HG03108 (cell line): Measurements from ENCODE around the gene NFIA.
"Not testable (repeated sequence)": the region's sequence is repeated elsewhere in the genome, so short reads cannot be mapped to it uniquely, and the experiment has no call there.

Source experiments
- ATAC-seq: cut with Tn5 transposase; IDR thresholded peaks from one replicate; pipeline ENCODE4 v1.9.1; 2021; ENCODE audit warnings: moderate library complexity; ENCODE audit not compliant: unreplicated experiment

Gene NFIA

GRCh38 chr1:61124696-61125095, 42.3 kb downstream of the NFIA start:
- no peak for ATAC-seq

DNA sequence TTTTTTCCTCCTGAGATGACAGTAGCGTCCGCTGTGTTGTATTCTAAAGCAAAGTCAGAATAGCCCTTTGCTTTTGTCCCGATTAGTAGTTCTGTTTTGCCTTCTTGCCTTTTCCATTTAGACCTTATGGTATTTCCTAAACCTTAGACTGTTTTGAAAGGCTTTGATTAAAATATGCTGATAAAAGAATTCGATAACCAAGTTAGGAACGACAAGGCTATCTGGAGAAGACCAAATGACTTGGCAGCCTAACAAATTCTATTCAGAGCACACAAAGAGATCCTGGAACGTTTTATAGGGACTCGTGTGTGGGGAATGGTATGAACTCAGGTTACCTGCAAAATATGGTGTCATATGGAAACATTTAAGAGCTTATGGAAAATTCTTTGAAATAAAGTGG, 42.9 kb downstream of the NFIA start:
- no peak for ATAC-seq

- no peak for ATAC-seq
Measured at GRCh38 chr1:61125895-61126294, 43.5 kb downstream of the NFIA start.

DNA sequence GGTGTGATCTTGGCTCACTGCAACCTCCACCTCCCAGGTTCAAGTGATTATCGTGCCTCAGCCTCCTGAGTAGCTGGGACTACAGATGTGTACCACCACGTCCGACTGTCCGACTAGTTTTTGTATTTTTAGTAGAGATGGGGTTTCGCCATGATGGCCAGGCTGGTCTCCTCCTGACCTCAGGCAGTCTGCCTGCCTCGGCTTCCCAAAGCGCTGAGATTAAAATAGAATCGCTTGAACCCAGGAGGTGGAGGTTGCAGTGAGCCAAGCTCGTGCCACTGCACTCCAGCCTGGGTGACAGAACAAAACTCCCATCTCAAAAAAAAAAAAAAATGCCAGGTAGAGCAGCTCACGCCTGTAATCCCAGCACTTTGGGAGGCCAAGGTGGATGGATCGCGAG, 44.5 kb downstream of the NFIA start:
- ATAC-seq, result not testable (repeated sequence)

GRCh38 chr1:61130338-61131000, 48.1 kb downstream of the NFIA start:
- no peak for ATAC-seq

GRCh38 chr1:61131248-61131647, 48.9 kb downstream of the NFIA start:
- ATAC-seq, result no peak

GRCh38 chr1:61131716-61132115, 49.4 kb downstream of the NFIA start:
- no peak for ATAC-seq

GRCh38 chr1:61132176-61132638, 49.8 kb downstream of the NFIA start:
- no peak for ATAC-seq

DNA sequence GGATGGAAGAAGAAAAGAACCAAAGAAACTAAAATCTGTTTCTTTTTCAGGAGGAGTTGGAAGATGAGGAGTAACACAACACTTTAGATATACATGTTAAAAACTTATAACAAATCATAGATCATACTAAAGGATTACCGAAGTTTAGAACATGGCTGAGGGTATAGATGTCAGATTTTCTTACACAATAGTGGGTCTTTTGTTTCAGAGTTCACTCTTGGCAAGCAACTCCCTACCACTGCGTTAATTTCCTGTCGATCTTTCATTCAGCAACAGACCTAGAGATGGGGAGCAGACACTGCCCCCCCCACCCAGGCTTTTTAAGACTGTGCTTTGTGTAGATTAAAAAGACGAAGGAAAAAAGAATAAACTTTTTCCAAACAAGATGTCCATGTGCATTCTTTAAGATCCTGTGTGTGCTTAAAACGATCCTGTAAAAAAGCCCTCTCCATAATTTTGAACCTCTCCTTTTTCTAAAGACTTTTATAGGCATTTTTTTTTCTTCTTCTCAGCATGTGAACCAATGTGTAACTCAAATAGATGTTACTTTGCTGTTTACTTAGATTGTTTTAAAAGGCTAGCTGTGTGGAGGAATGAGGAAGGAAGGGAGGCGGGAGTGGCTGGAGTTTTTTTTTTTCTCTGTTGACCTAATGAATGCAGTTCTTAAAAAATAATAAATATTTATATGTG, 50.4 kb downstream of the NFIA start:
- ATAC-seq, result no peak

- ATAC-seq, result no peak
Measured at GRCh38 chr1:61133335-61134019, 51.1 kb downstream of the NFIA start.

GRCh38 chr1:61135291-61135690, 52.9 kb downstream of the NFIA start:
- ATAC-seq, result no peak

DNA sequence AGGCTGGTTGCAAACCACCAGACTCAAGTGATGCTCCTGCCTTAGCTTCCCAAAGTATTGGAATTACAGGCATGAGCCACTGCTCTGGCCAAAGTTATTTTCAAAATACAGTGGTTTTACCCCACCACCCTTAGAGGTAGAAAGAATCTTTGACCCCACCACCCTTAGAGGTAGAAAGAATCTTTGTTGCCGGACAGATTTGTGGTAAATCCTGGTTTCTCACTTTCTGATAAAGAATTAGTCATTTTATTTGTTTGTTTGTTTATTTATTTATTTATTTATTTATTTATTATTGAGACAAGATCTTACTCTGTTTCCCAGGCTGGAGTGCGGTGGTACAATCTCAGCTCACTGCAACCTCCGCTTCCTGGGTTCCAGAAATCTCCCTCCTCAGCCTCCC, 55.9 kb downstream of the NFIA start:
- no peak for ATAC-seq

GRCh38 chr1:61138921-61139774, 56.8 kb downstream of the NFIA start:
- no peak for ATAC-seq

DNA sequence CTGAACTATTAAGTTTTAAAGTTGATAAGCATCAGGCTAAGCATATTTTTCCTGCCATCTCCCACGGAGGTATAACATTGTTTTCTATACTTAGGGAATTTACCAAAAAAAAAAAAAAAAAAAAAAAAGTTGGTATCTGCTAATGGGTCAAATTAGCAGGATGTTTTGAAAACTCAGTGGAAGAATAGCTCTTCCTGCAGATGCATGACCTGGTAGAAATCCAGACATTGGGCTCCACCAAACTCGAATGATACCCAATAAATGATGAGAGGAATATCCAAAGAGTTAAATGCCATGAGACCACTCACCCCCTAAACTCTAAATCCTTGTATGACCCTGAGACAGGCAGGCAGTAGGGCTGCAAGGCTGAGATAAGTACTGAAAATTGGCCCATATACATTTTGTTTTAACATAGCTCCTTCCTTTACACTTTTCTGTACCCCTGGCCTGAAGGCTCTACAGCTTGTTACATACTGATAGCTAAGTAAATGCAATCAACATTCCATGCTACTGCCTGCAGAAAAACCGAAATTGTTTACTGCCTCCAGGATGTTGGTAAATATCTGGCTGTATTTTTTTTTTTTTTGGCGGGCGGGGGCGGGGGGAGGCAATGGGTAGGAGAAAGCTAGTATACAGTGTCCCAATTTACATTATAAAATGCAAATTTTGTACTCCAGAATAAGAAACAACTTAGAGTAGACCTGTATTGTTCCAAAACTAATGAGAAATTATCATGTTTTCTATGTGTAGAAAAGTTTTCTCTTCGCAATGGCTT, 57.6 kb downstream of the NFIA start:
- no peak for ATAC-seq

GRCh38 chr1:61140778-61141177, 58.4 kb downstream of the NFIA start:
- no peak for ATAC-seq

DNA sequence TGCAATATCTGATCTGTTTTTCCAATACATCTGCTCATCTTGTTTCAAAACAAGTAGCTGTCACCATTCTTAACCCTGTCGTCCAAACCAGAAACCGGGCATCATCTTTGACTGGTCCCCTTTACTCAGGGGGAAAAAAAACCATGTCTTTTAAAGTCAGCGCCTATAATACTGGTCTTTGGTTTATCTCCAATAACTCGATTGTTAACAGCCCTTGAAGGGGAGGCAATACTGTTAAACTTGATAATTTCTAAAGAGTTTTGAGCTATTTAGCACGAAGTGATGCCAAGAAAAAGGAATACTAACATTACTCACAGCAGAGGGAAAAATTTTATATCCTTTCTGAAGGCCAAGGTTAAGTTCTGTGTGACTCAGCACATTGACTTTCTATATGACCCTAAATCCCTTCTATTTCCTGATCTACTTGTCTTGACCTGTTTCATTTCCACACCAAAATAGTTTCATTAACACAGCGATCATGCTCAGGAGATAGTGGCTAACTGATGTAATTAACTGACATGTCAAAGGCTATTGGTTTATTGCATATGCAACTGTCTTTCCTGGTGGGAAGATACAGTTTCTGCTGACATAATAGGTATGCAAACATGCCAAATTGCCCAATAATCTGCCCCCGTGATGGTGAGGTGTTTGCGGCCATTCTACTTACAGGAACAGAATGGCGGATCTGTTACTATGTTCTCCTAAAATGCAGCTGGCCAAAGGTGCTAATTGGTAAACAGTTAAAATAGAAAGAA, 59.1 kb downstream of the NFIA start:
- ATAC-seq, result no peak

GRCh38 chr1:61142043-61142440, 59.7 kb downstream of the NFIA start:
- no peak for ATAC-seq

GRCh38 chr1:61142726-61143500, 60.6 kb downstream of the NFIA start:
- ATAC-seq, result no peak
